A549 (cell line): ENCODE data around the gene NEBL. TPM values are rescaled to one million over a fixed set of nuclear protein-coding genes. Genes with fewer than 3 reads are reported as not detected.

ENCODE experiments used
- ATAC-seq, 2 experiments: fragments of 200-7000 bp in 1 of 2; fragments of >200 bp in 1 of 2; cut with Nextera tagmentation in 1 of 2; cut with Tn5 transposase in 1 of 2; 3 replicates each; pipeline versions ENCODE4 v1.8.0 to v1.9.1; 2018 to 2020; ENCODE audit warnings: mild to moderate bottlenecking in 1 of 2, moderate library complexity in 1 of 2
- CTCF ChIA-PET: fragments of 300-600 bp; sonication (Branson Sonifier 250); formaldehyde crosslinking; extraction: SDS; loops from one replicate; lab custom pipeline; 2021; ENCODE audit warnings: antibody characterized with exemption, inconsistent platforms; lab: Yijun Ruan, JAX
- POLR2A ChIA-PET: fragments of 350-600 bp; formaldehyde crosslinking; extraction: SDS; loops from one replicate; lab custom pipeline; 2021; ENCODE audit warnings: antibody characterized with exemption, inconsistent platforms; lab: Yijun Ruan, JAX
- DNase-seq, 2 experiments: peaks; one replicate each; pipeline versions ENCODE4 v3.0.0 to v3.0.0-alpha.2; 2011 to 2016; ENCODE audit warnings: low read depth in 1 of 2, low spot score in 1 of 2
- FAIRE-seq: peaks from 2 replicates; lab custom pipeline; 2011; peaks lifted over from hg19 to GRCh38; lab: Jason Lieb, UNC
- H3K27ac ChIP-seq, 2 experiments: fragments of >200 bp; sonication (Bioruptor Twin); formaldehyde crosslinking; 3 replicates each; pipeline ENCODE4 v1.5.1; 2016 to 2017
- H3K4me1 ChIP-seq: fragments of >200 bp; sonication (Bioruptor Twin); formaldehyde crosslinking; 3 replicates; pipeline ENCODE4 v1.6.1; 2016
- H3K4me2 ChIP-seq: fragments of >200 bp; sonication (Bioruptor Twin); formaldehyde crosslinking; 3 replicates; pipeline ENCODE4 v1.6.1; 2016
- H3K4me3 ChIP-seq: fragments of >200 bp; sonication (Bioruptor Twin); formaldehyde crosslinking; 3 replicates; pipeline ENCODE4 v1.5.1; 2016
- H3K9me3 ChIP-seq: fragments of >200 bp; sonication (Bioruptor Twin); formaldehyde crosslinking; 3 replicates; pipeline ENCODE4 v1.6.1; 2016
- ATOH8 ChIP-seq: fragments of 250-450 bp; sonication (Bioruptor Pico); IDR thresholded peaks from 2 replicates; pipeline ENCODE4 v1.5.0; 2020; ENCODE audit warnings: low read depth, mild to moderate bottlenecking, moderate library complexity
- BCL3 ChIP-seq: fragments of >200 bp; sonication (Bioruptor Twin); formaldehyde crosslinking; IDR thresholded peaks from 3 replicates; pipeline ENCODE4 v1.6.1; 2016
- CHD4 ChIP-seq: fragments of 200-600 bp; sonication (generic); IDR thresholded peaks from 2 replicates; pipeline ENCODE4 v1.6.1; 2016; ENCODE audit warnings: antibody characterized with exemption, mild to moderate bottlenecking, borderline replicate concordance
- CTCF ChIP-seq: fragments of >200 bp; sonication (Bioruptor Twin); formaldehyde crosslinking; IDR thresholded peaks from 3 replicates; pipeline ENCODE4 v1.5.1; 2016
- E2F6 ChIP-seq: IDR thresholded peaks from 2 replicates; pipeline ENCODE4 v1.6.1; 2012; ENCODE audit warnings: low read depth, borderline replicate concordance
- EHF ChIP-seq: fragments of 250-450 bp; sonication (Bioruptor Pico); IDR thresholded peaks from 2 replicates; pipeline ENCODE4 v1.5.0; 2020; ENCODE audit warnings: mild to moderate bottlenecking
- EP300 ChIP-seq, 2 experiments: fragments of >200 bp; sonication (Bioruptor Twin); formaldehyde crosslinking; IDR thresholded peaks; 2 replicates in 1 of 2; 3 replicates in 1 of 2; pipeline ENCODE4 v1.6.1; 2016 to 2017
- FOSL2 ChIP-seq, 2 experiments: fragments of 450-650 bp in 1 of 2; fragments of >200 bp in 1 of 2; sonication (Bioruptor Twin) in 1 of 2; formaldehyde crosslinking; IDR thresholded peaks; 2 replicates each; pipeline versions ENCODE4 v1.5.0 to v1.6.1; 2016 to 2020; ENCODE audit warnings: mild to moderate bottlenecking in 1 of 2, moderate library complexity in 1 of 2
- GATA3 ChIP-seq: IDR thresholded peaks from 2 replicates; pipeline ENCODE4 v1.6.1; 2012; ENCODE audit warnings: borderline replicate concordance
- HOXA7 ChIP-seq: fragments of 250-450 bp; sonication (Bioruptor Pico); IDR thresholded peaks from 2 replicates; pipeline ENCODE4 v1.5.0; 2020; ENCODE audit warnings: mild to moderate bottlenecking, moderate library complexity
- KDM1A ChIP-seq: fragments of 200-600 bp; sonication (generic); IDR thresholded peaks from 2 replicates; pipeline ENCODE4 v1.6.1; 2016; ENCODE audit warnings: low read depth, mild to moderate bottlenecking
- MAFK ChIP-seq: fragments of 450-650 bp; IDR thresholded peaks from 2 replicates; pipeline ENCODE4 v1.6.1; 2014; ENCODE audit not compliant: partially characterized antibody
- MYC ChIP-seq: IDR thresholded peaks from 2 replicates; pipeline ENCODE4 v1.6.1; 2012; ENCODE audit warnings: mild to moderate bottlenecking, inconsistent platforms, low read length, improper control_type of control experiment, borderline replicate concordance
- NPAS2 ChIP-seq: fragments of 250-450 bp; sonication (Bioruptor Pico); IDR thresholded peaks from 2 replicates; pipeline ENCODE4 v1.8.0; 2022; ENCODE audit warnings: mild to moderate bottlenecking, moderate library complexity, borderline replicate concordance
- NR3C1 ChIP-seq: fragments of >200 bp; sonication (Bioruptor Twin); formaldehyde crosslinking; IDR thresholded peaks from 3 replicates; pipeline ENCODE4 v1.6.1; 2017
- PHF8 ChIP-seq: fragments of 200-600 bp; sonication (generic); IDR thresholded peaks from 2 replicates; pipeline ENCODE4 v1.6.1; 2016; ENCODE audit warnings: low read depth, mild to moderate bottlenecking, antibody characterized with exemption, moderate library complexity, borderline replicate concordance
- RFX5 ChIP-seq: fragments of 450-650 bp; IDR thresholded peaks from 2 replicates; pipeline ENCODE4 v1.7.1; 2014; ENCODE audit warnings: antibody characterized with exemption, mild to moderate bottlenecking, moderate library complexity
- TP53 ChIP-seq: fragments of 250-450 bp; sonication (Bioruptor Pico); IDR thresholded peaks from 2 replicates; pipeline ENCODE4 v1.5.0; 2021; ENCODE audit warnings: mild to moderate bottlenecking, moderate library complexity
- ZC3H11A ChIP-seq: fragments of 450-650 bp; IDR thresholded peaks from 2 replicates; pipeline ENCODE4 v1.6.1; 2014; ENCODE audit warnings: antibody characterized with exemption, mild to moderate bottlenecking
- ZNF302 ChIP-seq: fragments of 250-450 bp; sonication (Bioruptor Pico); IDR thresholded peaks from 2 replicates; pipeline ENCODE4 v1.9.0; 2021; ENCODE audit warnings: inconsistent platforms, mild to moderate bottlenecking, moderate library complexity
- WGBS: methylation state at CpG from one replicate; pipeline ENCODE4 v1.1.6; 2017; ENCODE audit errors: missing lambda C conversion rate; 5-methylcytosine and 5-hydroxymethylcytosine counted together
- polyA plus RNA-seq, 4 experiments: library from polyadenylated mRNA; depleted of rRNA in 3 of 4; stranded (reverse); fragments of >200 nt; fragmentation: RNase III in 1 of 4; extraction: RNeasy Plus Mini Kit Qiagen cat#74134 plus additional on column Dnase treatment in 1 of 4; gene quantifications; 2 replicates in 3 of 4; 3 replicates in 1 of 4; pipeline ENCODE4 v1.2.3, GENCODE V29; 2011 to 2017
- TF ChIP-seq, protein P1 (sequence below): IDR thresholded peaks from 2 replicates; pipeline ENCODE4 v1.6.1; 2012

The NEBL gene
- polyA plus RNA-seq, 2 of the 4 experiments (the other 2 are of a cell fraction) = 13.0 to 33.8 TPM

DNA sequence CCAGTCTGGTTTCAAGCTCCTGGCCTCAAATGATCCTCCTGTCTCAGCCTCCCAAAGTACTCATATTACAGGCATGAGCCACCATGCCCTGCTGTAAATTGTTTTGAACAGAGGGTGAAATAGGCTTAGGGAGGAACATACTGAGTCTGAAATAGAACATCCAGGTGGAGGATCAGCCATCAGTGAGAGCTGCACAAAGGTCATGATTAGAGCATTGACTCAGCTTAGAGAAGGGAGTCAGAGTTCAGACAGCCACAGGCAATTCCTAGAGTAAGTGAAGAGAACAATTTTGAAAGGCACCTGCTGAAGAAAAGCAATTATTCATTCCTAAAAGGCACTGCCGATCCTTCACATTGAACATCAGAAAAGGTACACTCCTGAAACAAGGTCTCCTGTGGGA, 15.9 kb upstream of the NEBL start:
- CTCF ChIA-PET = interaction anchor here (1.9 kb wide), 1 partner anchor 8 kb away, joined by 7 read pairs; no protein-coding TSS in a partner anchor
- no peak overlapping the region for H3K4me3 ChIP-seq
- no peak for FAIRE-seq
- no peak overlapping the region for H3K27ac ChIP-seq
- H3K9me3 ChIP-seq = no peaks in the 10 kb centered on the region
- no peak for ATAC-seq
- no peak for TF ChIP-seq MAFK
- TF ChIP-seq, protein P1, sequence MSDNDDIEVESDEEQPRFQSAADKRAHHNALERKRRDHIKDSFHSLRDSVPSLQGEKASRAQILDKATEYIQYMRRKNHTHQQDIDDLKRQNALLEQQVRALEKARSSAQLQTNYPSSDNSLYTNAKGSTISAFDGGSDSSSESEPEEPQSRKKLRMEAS = no peak
- TF ChIP-seq RFX5 = no peak
- no peak for TF ChIP-seq MYC
- TF ChIP-seq ZC3H11A = no peak
- TF ChIP-seq ZNF302 = no peak
- TF ChIP-seq HOXA7 = no peak
- no peak for TF ChIP-seq CHD4
- no peak for TF ChIP-seq BCL3
- TF ChIP-seq GATA3 = no peak
- TF ChIP-seq KDM1A = no peak
- TF ChIP-seq NR3C1 = no peak
- TF ChIP-seq EHF (CRISPR knock-in tag) = no peak
- no peak for TF ChIP-seq ATOH8 (CRISPR knock-in tag)
- no peak for TF ChIP-seq FOSL2 (IDR thresholded peaks at IDR 0.05)
- no peak for TF ChIP-seq FOSL2 (CRISPR knock-in tag; IDR thresholded peaks at IDR 0.05)
- H3K4me2 ChIP-seq = no peak overlapping the region
- POLR2A ChIA-PET = no interaction called here
- 88% methylated on average over 1 of the region's 1 CpG for WGBS
- no peaks in the 10 kb centered on the region for H3K4me1 ChIP-seq
- no peak for DNase-seq

- Histone ChIP-seq H3K4me1 (no peaks in the 10 kb centered on the region), H3K4me3 (no peak overlapping the region), H3K9me3 (no peaks in the 10 kb centered on the region), H3K27ac (no peak overlapping the region), H3K4me2 (no peak overlapping the region)
- POLR2A ChIA-PET = no interaction called here
- TF ChIP-seq CTCF = no peak
- no peak for TF ChIP-seq E2F6
- no peak for TF ChIP-seq EP300 (IDR thresholded peaks at IDR 0.05)
- no peak for TF ChIP-seq PHF8
- no peak for TF ChIP-seq TP53
- TF ChIP-seq NPAS2 (CRISPR knock-in tag) = no peak
- TF ChIP-seq EHF (CRISPR knock-in tag) = no peak
- FAIRE-seq (no peak), ATAC-seq (no peak), DNase-seq (no peak)
- 67% methylated on average over 4 of the region's 4 CpGs for WGBS
- CTCF ChIA-PET = interaction anchor here (1.4 to 1.9 kb wide), 2 partner anchors 9 to 24 kb away, joined by 3 to 7 read pairs; no protein-coding TSS in a partner anchor
Measured at GRCh38 chr10:20911626-20912025, 14.5 kb upstream of the NEBL start.

GRCh38 chr10:20909801-20910200, 12.7 kb upstream of the NEBL start:
- Histone ChIP-seq H3K4me2 (no peak overlapping the region), H3K4me3 (no peak overlapping the region), H3K9me3 (no peaks in the 10 kb centered on the region)
- ATAC-seq = no peak
- CTCF ChIA-PET = no interaction called here
- peak; percentile 36 for TF ChIP-seq MAFK
- TF ChIP-seq E2F6 = no peak
- TF ChIP-seq, all 56 proteins: peak for 1
- no peaks in the 10 kb centered on the region for H3K4me1 ChIP-seq
- FAIRE-seq = no peak
- POLR2A ChIA-PET = no interaction called here
- DNase-seq = no peak
- H3K27ac ChIP-seq = no peak overlapping the region
